Large intestine (tissue), 3 donors: ENCODE measurements around the gene SEM1. TPM values are rescaled to one million over a fixed set of nuclear protein-coding genes. Genes with fewer than 3 reads are reported as not detected.

Source experiments
- DNase-seq, 2 donors: peaks; one replicate each; pipeline versions ENCODE4 v3.0.0 to v3.0.0-alpha.2; 2013
- H3K27ac ChIP-seq: one replicate; pipeline ENCODE4 v1.5.1; 2013; ENCODE audit warnings: low read length
- H3K27me3 ChIP-seq: 2 replicates; pipeline ENCODE4 v1.6.1; 2013; ENCODE audit warnings: low read length; ENCODE audit not compliant: control insufficient read depth, insufficient read depth
- H3K36me3 ChIP-seq: 2 replicates; pipeline ENCODE4 v1.6.1; 2013; ENCODE audit warnings: low read length; ENCODE audit not compliant: control insufficient read depth, insufficient read depth
- H3K4me1 ChIP-seq: one replicate; pipeline ENCODE4 v1.6.1; 2013; ENCODE audit warnings: low read length; ENCODE audit not compliant: control insufficient read depth, insufficient read depth
- H3K4me3 ChIP-seq: one replicate; pipeline ENCODE4 v1.5.1; 2013; ENCODE audit warnings: low read length
- H3K9me3 ChIP-seq: one replicate; pipeline ENCODE4 v1.6.1; 2013; ENCODE audit warnings: mild to moderate bottlenecking, low read depth, low read length, moderate library complexity; ENCODE audit not compliant: control insufficient read depth
- WGBS: methylation state at CpG from one replicate; pipeline ENCODE4 v1.1.5; 2013; ENCODE audit warnings: low lambda C conversion rate; ENCODE audit not compliant: insufficient coverage; 5-methylcytosine and 5-hydroxymethylcytosine counted together
- polyA plus RNA-seq: library from polyadenylated mRNA; unstranded; fragments of 120-200 nt; gene quantifications from one replicate; pipeline ENCODE4 v1.2.1, GENCODE V29; 2013

The SEM1 gene
- polyA plus RNA-seq, 1 donor: 202 TPM

DNA sequence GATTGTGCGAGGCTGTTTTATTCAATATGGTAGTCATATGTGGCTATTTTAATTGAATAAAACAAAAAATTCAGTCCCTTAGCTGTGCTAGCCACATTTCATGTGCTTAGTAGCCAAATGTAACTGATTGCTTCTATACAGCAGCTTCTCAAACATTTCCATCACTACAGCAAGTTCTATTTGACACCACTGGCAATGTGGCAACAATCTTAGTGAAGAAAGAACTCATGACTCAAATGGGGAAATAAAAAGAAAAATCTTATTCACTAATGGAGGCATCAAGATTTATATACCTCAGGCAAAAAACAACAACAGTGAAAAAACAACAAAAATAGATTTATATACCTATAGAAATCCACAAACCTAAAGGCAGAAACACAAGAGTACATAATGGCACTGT lies 17.9 kb downstream of the SEM1 start:
- H3K9me3 ChIP-seq: no peaks in the 10 kb centered on the region
- no peak overlapping the region for H3K27ac ChIP-seq
- DNase-seq: no peak
- peaks cover 2% of the 10 kb centered on the region for H3K36me3 ChIP-seq
- no peaks in the 10 kb centered on the region for H3K27me3 ChIP-seq
- WGBS: 100% methylated on average over 1 of the region's 1 CpG
- H3K4me1 ChIP-seq: no peaks in the 10 kb centered on the region
- H3K4me3 ChIP-seq: no peak overlapping the region

DNA sequence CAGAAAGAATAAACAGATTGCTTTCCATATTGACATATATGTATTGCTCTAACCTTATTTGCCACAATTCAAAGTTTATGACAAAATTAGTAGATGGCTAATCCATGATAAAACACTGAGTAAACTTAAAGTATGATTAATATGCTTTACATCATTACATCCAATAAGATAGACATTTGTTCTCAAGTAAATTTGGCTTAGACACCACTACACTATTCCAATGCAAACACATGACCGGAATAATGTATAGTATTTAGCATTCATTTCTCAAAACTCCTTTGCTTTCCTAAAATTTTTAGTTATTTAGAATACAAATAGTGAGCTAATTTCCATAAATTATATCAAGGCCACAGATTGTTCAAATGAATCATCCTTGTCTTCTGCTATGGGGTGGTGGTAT lies 20.2 kb downstream of the SEM1 start:
- Histone ChIP-seq H3K4me3 (no peak overlapping the region), H3K9me3 (no peaks in the 10 kb centered on the region), H3K27me3 (no peaks in the 10 kb centered on the region), H3K36me3 (peaks cover 4% of the 10 kb centered on the region), H3K27ac (no peak overlapping the region), H3K4me1 (no peaks in the 10 kb centered on the region)
- no CpG with 5 or more reads among the region's 1 CpG for WGBS
- DNase-seq: no peak

DNA sequence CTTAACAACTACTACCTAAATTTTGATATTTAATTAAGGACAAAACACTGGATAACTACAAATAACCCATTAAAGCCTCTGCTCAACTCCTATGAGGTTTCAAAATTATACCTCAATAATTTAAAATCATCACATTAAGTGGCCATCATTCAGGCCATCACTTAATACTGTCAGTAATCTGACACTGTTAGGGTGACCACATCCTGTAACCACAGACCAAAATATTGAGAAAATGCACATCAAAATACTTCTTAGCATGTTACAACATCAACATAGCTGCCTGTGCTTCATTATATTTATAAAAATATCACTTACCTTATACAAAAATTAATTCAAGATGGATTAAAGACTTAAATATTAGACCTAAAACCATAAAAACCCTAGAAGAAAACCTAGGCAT lies 23.3 kb downstream of the SEM1 start:
- Histone ChIP-seq H3K27me3 (no peaks in the 10 kb centered on the region), H3K4me3 (no peak overlapping the region), H3K36me3 (peaks cover 2% of the 10 kb centered on the region), H3K9me3 (no peaks in the 10 kb centered on the region), H3K4me1 (no peaks in the 10 kb centered on the region), H3K27ac (no peak overlapping the region)
- DNase-seq: no peak

DNA sequence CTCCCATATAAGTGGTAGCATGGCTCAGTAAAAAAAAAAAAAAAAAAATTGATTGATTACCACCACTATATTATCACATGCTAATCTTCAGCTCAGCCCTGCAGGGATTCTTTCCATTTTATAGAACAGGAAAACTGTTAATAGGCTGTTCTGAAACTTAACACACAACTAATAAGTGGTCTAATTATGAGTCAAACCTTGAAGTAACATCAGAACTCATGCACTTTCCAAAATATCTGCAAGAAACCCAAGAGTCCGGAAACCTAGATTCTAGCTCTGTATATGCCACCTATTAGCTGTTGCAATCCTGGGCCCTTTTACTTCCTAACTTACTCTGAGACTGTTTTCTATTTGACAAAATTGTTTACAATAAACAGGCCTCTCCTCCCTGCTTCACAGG lies 23.9 kb downstream of the SEM1 start:
- Histone ChIP-seq H3K36me3 (peaks cover 2% of the 10 kb centered on the region), H3K27me3 (no peaks in the 10 kb centered on the region), H3K9me3 (no peaks in the 10 kb centered on the region), H3K4me3 (no peak overlapping the region), H3K27ac (no peak overlapping the region), H3K4me1 (no peaks in the 10 kb centered on the region)
- WGBS: no CpG with 5 or more reads among the region's 1 CpG
- no peak for DNase-seq

DNA sequence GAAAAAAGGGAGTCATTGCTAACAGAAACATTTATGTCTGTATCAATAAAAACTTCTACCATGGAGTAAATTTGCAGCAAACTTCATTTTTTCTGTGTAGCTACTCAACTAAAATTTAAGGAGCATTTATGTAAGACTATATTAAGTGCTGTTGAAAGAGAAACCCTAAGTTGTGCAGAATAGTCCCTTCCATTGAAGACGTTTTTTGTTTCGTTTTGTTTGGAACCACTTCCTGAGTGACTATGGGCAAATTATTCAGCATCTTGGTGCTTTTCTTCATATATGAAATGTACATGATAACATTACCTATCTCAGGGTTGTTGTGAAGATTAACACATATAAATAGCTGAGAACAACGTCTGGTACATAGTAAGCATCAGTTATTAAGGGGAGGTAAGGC lies 24.3 kb downstream of the SEM1 start:
- Histone ChIP-seq H3K4me3 (no peak overlapping the region), H3K27ac (no peak overlapping the region), H3K9me3 (no peaks in the 10 kb centered on the region), H3K36me3 (peaks cover 2% of the 10 kb centered on the region), H3K27me3 (no peaks in the 10 kb centered on the region), H3K4me1 (no peaks in the 10 kb centered on the region)
- WGBS: 87% methylated on average over 3 of the region's 3 CpGs
- DNase-seq: no peak

DNA sequence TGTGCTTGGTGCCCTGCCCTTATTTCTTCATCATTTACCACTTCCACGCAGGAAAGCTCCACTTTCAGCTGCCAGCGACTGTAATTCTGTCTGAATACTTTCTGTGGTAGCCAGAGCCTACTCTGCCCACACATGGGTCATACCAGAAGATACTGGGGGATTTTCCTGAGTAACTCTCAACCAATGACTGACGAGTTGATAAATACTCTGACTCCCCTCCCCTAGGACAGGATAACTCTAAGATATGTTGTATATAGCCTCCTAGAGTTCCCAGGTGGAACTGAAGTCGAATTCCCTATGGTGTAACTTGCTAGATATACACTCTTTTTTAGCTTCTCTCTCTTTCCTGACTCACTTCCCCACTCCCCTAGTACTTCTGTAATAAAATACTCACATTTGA lies 29.8 kb downstream of the SEM1 start:
- peaks cover 2% of the 10 kb centered on the region for H3K36me3 ChIP-seq
- no peak overlapping the region for H3K27ac ChIP-seq
- WGBS: 60% methylated on average over 1 of the region's 4 CpGs
- DNase-seq: no peak
- no peaks in the 10 kb centered on the region for H3K9me3 ChIP-seq
- no peak overlapping the region for H3K4me3 ChIP-seq
- H3K4me1 ChIP-seq: no peaks in the 10 kb centered on the region
- H3K27me3 ChIP-seq: no peaks in the 10 kb centered on the region

DNA sequence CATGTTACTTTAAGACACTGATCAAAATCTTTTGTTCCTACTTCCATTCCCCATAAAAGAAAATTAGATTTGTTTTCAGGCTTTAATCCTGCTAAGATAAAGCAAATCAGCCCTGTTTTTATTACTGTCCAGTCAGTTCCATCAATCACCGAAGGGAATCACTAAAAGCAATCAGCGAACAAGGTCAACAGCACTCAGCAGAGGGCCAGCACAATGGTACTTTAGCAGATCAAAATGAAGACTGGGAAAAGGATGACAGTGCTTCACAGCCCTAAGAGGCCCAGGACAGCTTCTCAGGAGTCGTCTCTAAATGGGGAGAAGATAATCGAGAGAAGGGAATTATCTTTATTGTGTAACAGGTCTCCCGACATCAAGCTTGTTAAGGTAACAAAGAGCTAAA lies 32.7 kb downstream of the SEM1 start:
- Histone ChIP-seq H3K4me3 (no peak overlapping the region), H3K4me1 (no peaks in the 10 kb centered on the region), H3K27me3 (no peaks in the 10 kb centered on the region), H3K9me3 (no peaks in the 10 kb centered on the region), H3K36me3 (no peaks in the 10 kb centered on the region), H3K27ac (no peak overlapping the region)
- no peak for DNase-seq
- WGBS: 66% methylated on average over 4 of the region's 5 CpGs

GRCh38 chr7:96675548-96675947 lies 34.1 kb downstream of the SEM1 start:
- Histone ChIP-seq H3K4me1 (no peaks in the 10 kb centered on the region), H3K4me3 (no peak overlapping the region), H3K9me3 (no peaks in the 10 kb centered on the region), H3K27ac (no peak overlapping the region), H3K27me3 (no peaks in the 10 kb centered on the region), H3K36me3 (no peaks in the 10 kb centered on the region)
- no CpG with 5 or more reads among the region's 1 CpG for WGBS
- no peak for DNase-seq

GRCh38 chr7:96674565-96674964 lies 35.1 kb downstream of the SEM1 start:
- no peaks in the 10 kb centered on the region for H3K4me1 ChIP-seq
- no peaks in the 10 kb centered on the region for H3K36me3 ChIP-seq
- H3K27me3 ChIP-seq: no peaks in the 10 kb centered on the region
- no peak for DNase-seq
- 100% methylated on average over 1 of the region's 4 CpGs for WGBS
- H3K9me3 ChIP-seq: no peaks in the 10 kb centered on the region
- no peak overlapping the region for H3K27ac ChIP-seq
- H3K4me3 ChIP-seq: no peak overlapping the region

GRCh38 chr7:96671854-96672253 lies 37.8 kb downstream of the SEM1 start:
- Histone ChIP-seq H3K27me3 (no peaks in the 10 kb centered on the region), H3K36me3 (no peaks in the 10 kb centered on the region), H3K27ac (no peak overlapping the region), H3K4me3 (no peak overlapping the region), H3K4me1 (no peaks in the 10 kb centered on the region), H3K9me3 (no peaks in the 10 kb centered on the region)
- WGBS: no CpG with 5 or more reads among the region's 3 CpGs
- no peak for DNase-seq

DNA sequence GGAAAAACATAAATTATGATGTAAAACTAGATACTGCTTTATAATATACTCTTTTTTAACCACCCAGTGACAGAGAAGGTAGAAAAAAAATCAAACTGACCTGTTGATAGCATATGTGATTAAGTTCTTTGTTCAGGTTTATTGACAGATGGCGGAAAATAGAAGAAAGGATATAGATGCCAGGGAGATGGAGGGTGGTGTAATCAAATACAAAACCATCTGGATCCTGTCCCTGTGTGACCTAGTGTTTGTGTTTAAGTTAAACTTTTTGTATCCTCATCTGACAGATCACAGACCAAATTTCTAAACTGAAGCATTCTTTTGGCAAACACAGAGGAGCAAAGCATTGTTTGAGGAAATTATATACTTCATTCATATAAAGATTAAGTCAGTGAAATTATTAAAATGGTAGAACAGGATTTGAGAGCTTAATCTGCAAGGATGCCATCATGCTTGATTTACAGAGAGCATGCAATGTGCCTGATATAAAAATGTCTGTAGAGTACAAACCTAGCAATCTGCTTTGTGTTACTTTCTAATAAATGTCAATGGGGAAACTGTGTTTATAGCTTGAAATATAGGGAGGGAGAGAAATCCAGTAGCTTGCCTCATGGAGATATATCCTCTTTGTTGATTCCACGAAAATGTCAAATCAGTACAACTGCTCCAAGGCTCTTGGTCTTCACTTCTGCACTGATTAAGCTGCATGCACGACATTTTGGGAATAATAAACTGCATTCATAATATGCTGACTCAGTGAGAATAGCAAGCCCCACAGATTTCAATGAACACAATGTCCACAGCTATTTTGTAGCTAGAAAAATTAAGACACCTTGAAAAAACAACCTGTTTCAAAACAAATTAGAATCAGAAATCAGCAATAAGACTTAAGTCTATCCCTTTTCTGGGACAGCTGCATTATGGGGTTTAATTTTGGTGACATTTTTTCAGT lies 39.0 kb downstream of the SEM1 start:
- Histone ChIP-seq H3K27me3 (no peaks in the 10 kb centered on the region), H3K36me3 (peaks cover 2% of the 10 kb centered on the region), H3K4me3 (no peak overlapping the region), H3K9me3 (no peaks in the 10 kb centered on the region), H3K4me1 (no peaks in the 10 kb centered on the region), H3K27ac (no peak overlapping the region)
- 100% methylated on average over 1 of the region's 3 CpGs for WGBS
- DNase-seq: peak in 1 of 2 donors; percentile 4
